ENCODE data around the gene FHIP1A. TPM values are rescaled to one million over a fixed set of nuclear protein-coding genes. Genes with fewer than 3 reads are reported as not detected.

Gene FHIP1A
- 10 to 100 TPM; 18.9 to 29.2 TPM for total RNA-seq
- 2.3 TPM for polyA plus RNA-seq (2013, experiment 1 of 2)
- polyA plus RNA-seq (2013, experiment 2 of 2) = 1.8 TPM
- long read RNA-seq, experiment 1, partial matches to known transcripts = 2 of 2 reads
- long read RNA-seq, experiment 1, other reads (novel, unspliced or antisense) = 0 of 2 reads
- long read RNA-seq, experiment 2, partial matches to known transcripts = 0 of 8 reads
- long read RNA-seq, experiment 2, other reads (novel, unspliced or antisense) = 8 of 8 reads
- long read RNA-seq, experiment 3, full-length matches to known transcripts = 3 of 9 reads
- long read RNA-seq, experiment 3, partial matches to known transcripts = 1 of 9 reads
- long read RNA-seq, experiment 3, other reads (novel, unspliced or antisense) = 5 of 9 reads
- long read RNA-seq, experiment 4 = 0 reads

DNA sequence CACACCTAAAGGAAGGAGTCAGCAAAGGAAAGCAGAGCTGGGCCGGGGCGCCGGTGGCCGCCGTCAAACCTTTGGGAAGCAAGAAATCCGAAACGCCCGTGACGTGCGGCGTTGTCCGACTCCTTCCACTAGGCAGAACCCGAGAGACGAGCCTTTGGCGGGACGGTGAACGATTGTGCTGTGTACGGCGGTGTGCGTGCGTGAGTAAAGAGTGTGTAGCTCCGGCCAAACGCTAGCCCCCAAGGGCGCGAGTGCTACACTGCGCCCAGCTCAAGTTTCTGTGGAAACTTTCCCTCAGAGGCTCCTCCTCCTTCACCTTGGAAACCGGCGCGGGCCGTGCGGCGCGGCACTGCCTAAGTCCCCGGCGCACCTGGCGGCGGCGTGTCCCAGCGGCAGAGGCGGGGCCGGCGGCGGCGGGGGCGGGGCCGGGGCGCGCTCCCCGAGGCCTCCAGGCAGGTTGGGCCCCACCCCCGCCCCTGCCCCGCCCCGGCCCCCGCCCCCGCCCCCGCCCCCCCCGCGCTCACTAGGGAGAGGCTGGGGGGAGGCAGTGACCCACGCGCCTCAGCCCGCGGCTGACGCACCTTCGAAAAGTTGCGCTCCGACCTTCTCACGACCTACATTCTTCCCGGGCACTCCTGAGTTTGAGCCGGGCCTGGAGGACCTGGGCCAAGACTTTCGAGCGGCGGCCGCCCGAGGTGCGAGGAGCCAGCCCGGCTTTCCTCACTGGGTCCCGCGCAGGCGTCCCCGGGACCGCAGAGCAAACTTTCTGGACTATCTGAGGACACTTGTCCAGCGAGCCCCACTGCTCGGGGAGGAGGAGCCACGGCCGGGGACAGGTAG, at the start of gene FHIP1A:
FHIP1A (plus strand) TSS at position 547 of the 840 bp plus-strand sequence. CDS start 157,084 bp downstream, outside the sequence.
- Mint-ChIP-seq H3K9me3 (no peaks in the 10 kb centered on the region), H3K36me3 (ENCODE audit: low read depth) (no peaks in the 10 kb centered on the region), H3K27me3 (ENCODE audit: insufficient read depth) (no peaks in the 10 kb centered on the region), H3K4me1 (peaks cover 21% of the 10 kb centered on the region), H3K27ac (peak within 1 kb of the TSS; percentile 99), H3K4me3 (peak within 1 kb of the TSS; percentile 96)
- Histone ChIP-seq H3K9me3 (ENCODE audit: control insufficient read depth, low read length) (no peaks in the 10 kb centered on the region), H3K9ac (ENCODE audit: extremely low read depth, low read length, poor library complexity, severe bottlenecking) (peak within 1 kb of the TSS; percentile 80), H3K36me3 (ENCODE audit: control insufficient read depth, insufficient read depth, low read length) (no peaks in the 10 kb centered on the region), H3K27me3 (ENCODE audit: control insufficient read depth, insufficient read depth, low read length, poor library complexity, severe bottlenecking) (peaks cover 18% of the 10 kb centered on the region), H3K4me1 (ENCODE audit: control insufficient read depth, insufficient read depth, low read length) (no peaks in the 10 kb centered on the region), H3K4me3 (ENCODE audit: low read length) (peak within 1 kb of the TSS; percentile 86), H3K27ac (ENCODE audit: low read depth, low read length) (no peak within 1 kb of the TSS)
- DNase-seq = peak; percentile 97
- 0% methylated on average over 12 to 72 of the region's 84 CpGs for WGBS, 2 experiments (ENCODE audit: insufficient coverage in 1 of 2, insufficient read length in 1 of 2)
- TF ChIP-seq, protein P1, sequence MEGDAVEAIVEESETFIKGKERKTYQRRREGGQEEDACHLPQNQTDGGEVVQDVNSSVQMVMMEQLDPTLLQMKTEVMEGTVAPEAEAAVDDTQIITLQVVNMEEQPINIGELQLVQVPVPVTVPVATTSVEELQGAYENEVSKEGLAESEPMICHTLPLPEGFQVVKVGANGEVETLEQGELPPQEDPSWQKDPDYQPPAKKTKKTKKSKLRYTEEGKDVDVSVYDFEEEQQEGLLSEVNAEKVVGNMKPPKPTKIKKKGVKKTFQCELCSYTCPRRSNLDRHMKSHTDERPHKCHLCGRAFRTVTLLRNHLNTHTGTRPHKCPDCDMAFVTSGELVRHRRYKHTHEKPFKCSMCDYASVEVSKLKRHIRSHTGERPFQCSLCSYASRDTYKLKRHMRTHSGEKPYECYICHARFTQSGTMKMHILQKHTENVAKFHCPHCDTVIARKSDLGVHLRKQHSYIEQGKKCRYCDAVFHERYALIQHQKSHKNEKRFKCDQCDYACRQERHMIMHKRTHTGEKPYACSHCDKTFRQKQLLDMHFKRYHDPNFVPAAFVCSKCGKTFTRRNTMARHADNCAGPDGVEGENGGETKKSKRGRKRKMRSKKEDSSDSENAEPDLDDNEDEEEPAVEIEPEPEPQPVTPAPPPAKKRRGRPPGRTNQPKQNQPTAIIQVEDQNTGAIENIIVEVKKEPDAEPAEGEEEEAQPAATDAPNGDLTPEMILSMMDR (conservative IDR thresholded peaks at IDR 0.05) = no peak

DNA sequence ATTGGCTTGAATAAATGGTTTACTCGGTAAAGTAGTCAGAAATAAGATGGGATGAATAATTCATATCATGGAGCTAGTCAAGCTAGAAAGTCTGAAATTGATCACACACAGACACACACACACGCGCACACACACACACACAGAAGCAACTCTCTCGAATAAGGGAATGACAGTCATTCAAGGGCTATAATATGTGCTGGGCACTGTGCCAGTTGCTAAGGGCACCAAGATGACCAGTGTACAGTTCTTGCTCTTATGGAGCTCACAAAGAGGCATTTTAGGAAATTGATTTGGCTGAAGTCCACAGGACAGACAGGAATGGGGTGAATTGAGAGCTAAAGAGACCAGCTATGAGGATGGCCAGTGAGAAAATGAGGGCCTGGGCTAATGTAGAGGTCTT, 49.4 kb upstream of the FHIP1A start:
- Histone ChIP-seq H3K27ac (ENCODE audit: low read depth, low read length) (no peak overlapping the region), H3K4me1 (ENCODE audit: control insufficient read depth, insufficient read depth, low read length) (no peaks in the 10 kb centered on the region), H3K9ac (ENCODE audit: extremely low read depth, low read length, poor library complexity, severe bottlenecking) (no peak overlapping the region), H3K9me3 (ENCODE audit: control insufficient read depth, low read length) (no peaks in the 10 kb centered on the region), H3K4me3 (ENCODE audit: low read length) (no peak overlapping the region), H3K27me3 (ENCODE audit: control insufficient read depth, insufficient read depth, low read length, poor library complexity, severe bottlenecking) (no peaks in the 10 kb centered on the region), H3K36me3 (ENCODE audit: control insufficient read depth, insufficient read depth, low read length) (no peaks in the 10 kb centered on the region)
- WGBS, 2 experiments (ENCODE audit: insufficient coverage in 1 of 2, insufficient read length in 1 of 2) = 65 to 77% methylated on average over 2 to 4 of the region's 4 CpGs
- TF ChIP-seq, protein P1 (conservative IDR thresholded peaks at IDR 0.05) = no peak
- Mint-ChIP-seq H3K4me3 (no peak overlapping the region), H3K27me3 (ENCODE audit: insufficient read depth) (no peaks in the 10 kb centered on the region), H3K4me1 (no peaks in the 10 kb centered on the region), H3K36me3 (ENCODE audit: low read depth) (no peaks in the 10 kb centered on the region), H3K27ac (no peak overlapping the region), H3K9me3 (no peaks in the 10 kb centered on the region)
- DNase-seq = no peak

DNA sequence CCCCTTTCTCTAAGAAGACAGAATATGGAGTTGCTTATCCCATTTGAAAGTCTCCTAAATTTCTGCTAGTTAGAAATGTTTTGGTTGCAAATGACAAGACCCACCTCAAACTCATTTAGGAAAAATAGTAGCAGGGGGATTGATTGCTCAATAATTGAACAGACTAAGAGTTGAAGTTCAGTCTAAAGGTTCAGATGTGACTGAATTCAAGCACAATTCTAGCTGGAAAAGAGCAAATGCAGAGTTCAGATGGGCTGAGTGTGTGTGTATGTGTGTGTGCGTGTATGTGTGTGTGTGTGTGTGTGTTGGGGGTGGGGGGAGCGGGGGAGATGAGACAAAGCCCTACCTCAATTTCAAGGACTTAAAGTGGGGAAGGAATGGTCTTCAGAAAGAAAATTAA, 47.9 kb upstream of the FHIP1A start:
- Mint-ChIP-seq H3K27ac (no peak overlapping the region), H3K27me3 (ENCODE audit: insufficient read depth) (no peaks in the 10 kb centered on the region), H3K36me3 (ENCODE audit: low read depth) (no peaks in the 10 kb centered on the region), H3K4me3 (no peak overlapping the region), H3K4me1 (no peaks in the 10 kb centered on the region), H3K9me3 (no peaks in the 10 kb centered on the region)
- no peaks in the 10 kb centered on the region for H3K9me3 ChIP-seq (ENCODE audit: control insufficient read depth, low read length)
- H3K4me3 ChIP-seq (ENCODE audit: low read length) = no peak overlapping the region
- no peak for DNase-seq
- WGBS, 2 experiments (ENCODE audit: insufficient coverage in 1 of 2, insufficient read length in 1 of 2) = 98% methylated on average over 2 of the region's 2 CpGs; no CpG with 5 or more reads in 1 of the 2 experiments
- no peaks in the 10 kb centered on the region for H3K4me1 ChIP-seq (ENCODE audit: control insufficient read depth, insufficient read depth, low read length)
- no peak overlapping the region for H3K27ac ChIP-seq (ENCODE audit: low read depth, low read length)
- no peaks in the 10 kb centered on the region for H3K27me3 ChIP-seq (ENCODE audit: control insufficient read depth, insufficient read depth, low read length, poor library complexity, severe bottlenecking)
- no peaks in the 10 kb centered on the region for H3K36me3 ChIP-seq (ENCODE audit: control insufficient read depth, insufficient read depth, low read length)
- TF ChIP-seq, protein P1 (conservative IDR thresholded peaks at IDR 0.05) = no peak
- no peak overlapping the region for H3K9ac ChIP-seq (ENCODE audit: extremely low read depth, low read length, poor library complexity, severe bottlenecking)
